ENCODE measurements around the gene TIAM2.
A peak's percentile ranks its signal among the peaks of the same experiment; 100 is the strongest.
"Not testable (repeated sequence)": the region's sequence is repeated elsewhere in the genome, so short reads cannot be mapped to it uniquely, and the experiment has no call there.

TIAM2 gene

GRCh38 chr6:155100591-155100990, 105.5 kb downstream of the TIAM2 start:
- no peak overlapping the region for H3K4me3 ChIP-seq
- H3K36me3 ChIP-seq (ENCODE audit: insufficient read depth, low read length), result no peaks in the 10 kb centered on the region
- TF ChIP-seq EZH2 (IDR thresholded peaks at IDR 0.05), result no peak
- TF ChIP-seq POLR2AphosphoS5 (IDR thresholded peaks at IDR 0.05; ENCODE audit: borderline replicate concordance, low read depth, low read length), result no peak
- TF ChIP-seq FOXP2 (optimal IDR thresholded peaks at IDR 0.05; ENCODE audit: control extremely low read depth, extremely low read length, insufficient read depth), result no peak
- no peak overlapping the region for H3K9ac ChIP-seq (ENCODE audit: insufficient read length)
- DNase-seq (ENCODE audit: low read depth, low spot score), result no peak
- H3K27ac ChIP-seq, result no peak overlapping the region
- H3K9me3 ChIP-seq (ENCODE audit: low read depth, low read length), result no peaks in the 10 kb centered on the region

GRCh38 chr6:155103083-155103645, 108.0 kb downstream of the TIAM2 start:
- H3K27ac ChIP-seq; DNase-seq (ENCODE audit: low read depth, low spot score); H3K9ac ChIP-seq (ENCODE audit: insufficient read length); H3K9me3 ChIP-seq (ENCODE audit: low read depth, low read length); H3K4me3 ChIP-seq; H3K36me3 ChIP-seq (ENCODE audit: insufficient read depth, low read length): not testable (repeated sequence)

- H3K27ac ChIP-seq, result no peak overlapping the region
- DNase-seq (ENCODE audit: low read depth, low spot score), result no peak
These were observed 108.8 kb downstream of the TIAM2 start for GRCh38 chr6:155103816-155104366.

GRCh38 chr6:155106456-155107115, 111.5 kb downstream of the TIAM2 start:
- Histone ChIP-seq H3K9ac (ENCODE audit: insufficient read length) (peak overlapping the region; percentile 48), H3K36me3 (ENCODE audit: insufficient read depth, low read length) (no peaks in the 10 kb centered on the region), H3K4me3 (peak overlapping the region; percentile 53), H3K27ac (peak overlapping the region; percentile 70), H3K9me3 (ENCODE audit: low read depth, low read length) (no peaks in the 10 kb centered on the region)
- no peak for DNase-seq (ENCODE audit: low read depth, low spot score)
- TF ChIP-seq POLR2AphosphoS5 (IDR thresholded peaks at IDR 0.05; ENCODE audit: borderline replicate concordance, low read depth, low read length) (no peak), EZH2 (IDR thresholded peaks at IDR 0.05) (no peak), FOXP2 (optimal IDR thresholded peaks at IDR 0.05; ENCODE audit: control extremely low read depth, extremely low read length, insufficient read depth) (no peak)

More at GRCh38 chr6:155103816-155104366, 108.8 kb downstream of the TIAM2 start:
- Histone ChIP-seq H3K9ac (ENCODE audit: insufficient read length) (no peak overlapping the region), H3K9me3 (ENCODE audit: low read depth, low read length) (no peaks in the 10 kb centered on the region), H3K4me3 (no peak overlapping the region), H3K36me3 (ENCODE audit: insufficient read depth, low read length) (no peaks in the 10 kb centered on the region)
- TF ChIP-seq FOXP2 (optimal IDR thresholded peaks at IDR 0.05; ENCODE audit: control extremely low read depth, extremely low read length, insufficient read depth) (no peak), EZH2 (IDR thresholded peaks at IDR 0.05) (no peak), POLR2AphosphoS5 (IDR thresholded peaks at IDR 0.05; ENCODE audit: borderline replicate concordance, low read depth, low read length) (no peak)

GRCh38 chr6:155107432-155108069, 112.4 kb downstream of the TIAM2 start:
- Histone ChIP-seq H3K9ac (ENCODE audit: insufficient read length) (peak overlapping the region; percentile 48), H3K36me3 (ENCODE audit: insufficient read depth, low read length) (no peaks in the 10 kb centered on the region), H3K9me3 (ENCODE audit: low read depth, low read length) (no peaks in the 10 kb centered on the region), H3K27ac (peak overlapping the region; percentile 70; the same call in 1 of the 2 replicates), H3K4me3 (peak overlapping the region; percentile 53)
- no peak for DNase-seq (ENCODE audit: low read depth, low spot score)
- no peak for TF ChIP-seq POLR2AphosphoS5 (IDR thresholded peaks at IDR 0.05; ENCODE audit: borderline replicate concordance, low read depth, low read length)
- no peak for TF ChIP-seq EZH2 (IDR thresholded peaks at IDR 0.05)
- TF ChIP-seq FOXP2 (optimal IDR thresholded peaks at IDR 0.05; ENCODE audit: control extremely low read depth, extremely low read length, insufficient read depth), result no peak

GRCh38 chr6:155108070-155108820, 113.1 kb downstream of the TIAM2 start:
- no peak overlapping the region for H3K27ac ChIP-seq
- H3K4me3 ChIP-seq, result no peak overlapping the region
- no peak for DNase-seq (ENCODE audit: low read depth, low spot score)
- H3K9me3 ChIP-seq (ENCODE audit: low read depth, low read length), result no peaks in the 10 kb centered on the region
- TF ChIP-seq POLR2AphosphoS5 (IDR thresholded peaks at IDR 0.05; ENCODE audit: borderline replicate concordance, low read depth, low read length) (no peak), EZH2 (IDR thresholded peaks at IDR 0.05) (no peak), FOXP2 (optimal IDR thresholded peaks at IDR 0.05; ENCODE audit: control extremely low read depth, extremely low read length, insufficient read depth) (no peak)
- no peak overlapping the region for H3K9ac ChIP-seq (ENCODE audit: insufficient read length)
- no peaks in the 10 kb centered on the region for H3K36me3 ChIP-seq (ENCODE audit: insufficient read depth, low read length)

- H3K27ac ChIP-seq, result no peak overlapping the region
- no peak for DNase-seq (ENCODE audit: low read depth, low spot score)
- TF ChIP-seq FOXP2 (optimal IDR thresholded peaks at IDR 0.05; ENCODE audit: control extremely low read depth, extremely low read length, insufficient read depth) (no peak), POLR2AphosphoS5 (IDR thresholded peaks at IDR 0.05; ENCODE audit: borderline replicate concordance, low read depth, low read length) (no peak), EZH2 (IDR thresholded peaks at IDR 0.05) (no peak)
These were observed 115.6 kb downstream of the TIAM2 start for GRCh38 chr6:155110721-155111120.

GRCh38 chr6:155112757-155113156, 117.6 kb downstream of the TIAM2 start:
- TF ChIP-seq POLR2AphosphoS5 (IDR thresholded peaks at IDR 0.05; ENCODE audit: borderline replicate concordance, low read depth, low read length), result no peak
- no peak for TF ChIP-seq FOXP2 (optimal IDR thresholded peaks at IDR 0.05; ENCODE audit: control extremely low read depth, extremely low read length, insufficient read depth)
- no peak for TF ChIP-seq EZH2 (IDR thresholded peaks at IDR 0.05)
- H3K27ac ChIP-seq, result no peak overlapping the region
- no peak for DNase-seq (ENCODE audit: low read depth, low spot score)
- no peak overlapping the region for H3K9ac ChIP-seq (ENCODE audit: insufficient read length)
- H3K9me3 ChIP-seq (ENCODE audit: low read depth, low read length), result no peaks in the 10 kb centered on the region
- H3K36me3 ChIP-seq (ENCODE audit: insufficient read depth, low read length), result no peaks in the 10 kb centered on the region
- H3K4me3 ChIP-seq, result no peak overlapping the region

More at GRCh38 chr6:155110721-155111120, 115.6 kb downstream of the TIAM2 start:
- H3K9ac ChIP-seq (ENCODE audit: insufficient read length), result no peak overlapping the region
- H3K36me3 ChIP-seq (ENCODE audit: insufficient read depth, low read length), result no peaks in the 10 kb centered on the region
- no peak overlapping the region for H3K4me3 ChIP-seq
- H3K9me3 ChIP-seq (ENCODE audit: low read depth, low read length), result no peaks in the 10 kb centered on the region
